HG03521 (cell line): ENCODE results near the gene PUSL1.

Experiments used
- ATAC-seq: cut with Tn5 transposase; IDR thresholded peaks from one replicate; pipeline ENCODE4 v1.9.1; 2021; ENCODE audit warnings: mild to moderate bottlenecking, moderate library complexity; ENCODE audit not compliant: unreplicated experiment

PUSL1 gene

GRCh38 chr1:1293263-1294249 is 14.8 kb upstream of the PUSL1 start:
- ATAC-seq, result no peak

GRCh38 chr1:1294250-1294890 is 14.0 kb upstream of the PUSL1 start:
- no peak for ATAC-seq

DNA sequence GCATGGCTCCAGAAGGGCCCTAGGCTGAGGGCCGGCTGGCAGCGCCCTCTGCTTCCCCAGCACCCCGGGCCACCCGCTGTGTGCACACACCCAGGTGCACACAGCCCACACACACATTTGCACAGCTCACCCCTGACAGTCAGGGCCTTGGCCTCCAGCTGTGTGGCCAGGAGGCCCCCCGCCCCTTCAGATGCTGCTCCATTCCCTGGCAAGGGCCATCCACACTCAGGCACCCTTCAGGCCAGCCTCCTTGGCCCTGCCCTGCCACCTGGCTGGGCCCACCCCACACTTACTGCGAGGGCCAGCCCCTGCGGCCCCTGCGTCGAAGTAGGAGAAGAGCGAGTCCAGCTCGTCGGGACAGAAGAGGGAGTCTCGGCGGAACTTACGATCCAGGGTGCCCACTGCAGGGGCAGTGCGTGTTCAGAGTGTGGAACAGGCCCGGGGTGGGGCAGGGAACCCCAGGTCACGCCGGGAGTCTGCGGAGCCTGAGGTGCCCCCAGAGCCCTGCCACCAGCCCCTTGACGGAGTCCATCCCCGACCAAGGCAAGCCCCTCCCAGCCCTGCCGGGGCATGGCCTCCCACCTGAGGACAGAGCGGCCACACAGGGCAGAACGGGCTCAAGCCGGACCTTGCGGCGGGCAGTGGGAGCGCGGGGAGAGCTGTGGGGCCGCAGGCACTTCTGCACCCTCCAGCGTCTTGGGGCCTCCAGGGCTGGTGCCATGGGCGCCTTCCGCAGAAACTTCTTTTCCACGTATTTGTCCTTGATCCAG is 13.1 kb upstream of the PUSL1 start:
- ATAC-seq, result no peak

DNA sequence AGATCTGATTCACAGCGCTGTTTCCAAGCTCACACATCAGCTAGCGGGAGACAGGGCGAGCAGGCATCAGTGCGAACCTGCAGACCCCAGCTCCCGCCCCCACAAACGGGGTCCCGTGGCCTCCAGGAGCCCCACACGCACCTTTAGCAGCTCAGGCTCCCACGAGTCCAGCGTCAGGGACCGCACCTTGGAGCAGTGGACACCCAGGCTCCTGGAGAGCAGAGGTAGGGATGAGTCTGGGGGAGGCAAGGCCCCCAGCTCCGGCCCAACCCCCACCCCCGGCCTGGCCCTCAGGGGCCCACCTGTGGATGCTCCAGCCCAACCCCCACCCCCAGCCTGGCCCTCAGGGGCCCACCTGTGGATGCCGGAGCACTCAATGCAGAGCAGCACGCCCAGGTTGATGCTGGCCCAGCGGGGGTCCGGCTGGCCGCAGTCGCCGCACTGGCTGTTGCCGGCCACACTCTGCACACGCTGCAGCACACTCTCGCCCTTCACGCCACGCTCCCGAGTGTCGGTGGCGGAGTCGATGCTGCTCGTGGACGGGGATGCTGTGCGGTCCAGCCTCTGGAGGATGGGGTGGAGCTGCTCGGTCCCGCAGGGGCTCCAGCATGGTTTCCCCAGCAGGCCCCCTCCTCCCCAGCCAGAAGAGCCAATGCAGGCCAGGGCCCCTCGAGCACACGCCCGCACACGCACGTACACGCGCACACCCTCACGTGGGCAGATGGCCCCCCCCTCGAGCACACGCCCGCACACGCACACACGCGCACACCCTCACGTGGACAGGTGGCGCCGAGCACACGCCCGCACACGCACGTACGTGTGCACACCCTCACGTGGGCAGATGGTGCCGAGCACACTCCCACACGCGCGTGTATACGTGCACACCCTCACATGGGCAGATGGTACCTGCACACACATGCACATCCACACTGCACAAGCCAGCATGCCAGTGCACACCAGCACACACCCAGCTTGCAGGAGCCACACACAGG is 12.0 kb upstream of the PUSL1 start:
- ATAC-seq, result no peak

DNA sequence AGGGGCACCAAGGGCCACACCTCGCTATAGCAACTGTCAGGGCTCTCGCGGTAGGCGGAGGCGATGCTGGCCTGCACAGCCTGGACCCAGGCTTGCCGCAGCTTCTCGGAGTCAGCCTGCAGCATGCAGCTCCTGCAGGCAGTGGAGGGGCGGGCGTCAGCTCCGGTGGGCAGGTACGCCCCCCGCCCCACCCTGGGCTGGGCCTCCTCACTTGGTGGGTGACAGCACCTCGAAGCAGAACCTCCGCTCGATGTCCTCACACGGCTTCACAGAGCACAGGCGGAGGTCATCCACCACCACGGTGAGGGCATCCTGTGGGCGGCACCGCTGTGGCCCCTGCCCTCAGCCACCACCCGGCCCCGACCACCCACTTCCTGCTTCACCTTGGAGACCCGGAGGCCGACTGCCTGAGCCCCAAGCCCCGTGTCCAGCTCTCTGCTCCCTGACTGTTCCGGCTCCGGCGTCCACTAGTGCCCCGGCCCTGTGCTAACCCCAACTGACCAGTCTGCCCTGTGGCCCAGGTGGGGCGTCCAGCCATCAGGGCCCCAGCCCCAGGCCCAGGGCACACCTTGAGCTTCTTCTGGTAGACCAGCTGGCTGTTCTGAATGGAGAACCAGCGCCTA is 10.5 kb upstream of the PUSL1 start:
- no peak for ATAC-seq

DNA sequence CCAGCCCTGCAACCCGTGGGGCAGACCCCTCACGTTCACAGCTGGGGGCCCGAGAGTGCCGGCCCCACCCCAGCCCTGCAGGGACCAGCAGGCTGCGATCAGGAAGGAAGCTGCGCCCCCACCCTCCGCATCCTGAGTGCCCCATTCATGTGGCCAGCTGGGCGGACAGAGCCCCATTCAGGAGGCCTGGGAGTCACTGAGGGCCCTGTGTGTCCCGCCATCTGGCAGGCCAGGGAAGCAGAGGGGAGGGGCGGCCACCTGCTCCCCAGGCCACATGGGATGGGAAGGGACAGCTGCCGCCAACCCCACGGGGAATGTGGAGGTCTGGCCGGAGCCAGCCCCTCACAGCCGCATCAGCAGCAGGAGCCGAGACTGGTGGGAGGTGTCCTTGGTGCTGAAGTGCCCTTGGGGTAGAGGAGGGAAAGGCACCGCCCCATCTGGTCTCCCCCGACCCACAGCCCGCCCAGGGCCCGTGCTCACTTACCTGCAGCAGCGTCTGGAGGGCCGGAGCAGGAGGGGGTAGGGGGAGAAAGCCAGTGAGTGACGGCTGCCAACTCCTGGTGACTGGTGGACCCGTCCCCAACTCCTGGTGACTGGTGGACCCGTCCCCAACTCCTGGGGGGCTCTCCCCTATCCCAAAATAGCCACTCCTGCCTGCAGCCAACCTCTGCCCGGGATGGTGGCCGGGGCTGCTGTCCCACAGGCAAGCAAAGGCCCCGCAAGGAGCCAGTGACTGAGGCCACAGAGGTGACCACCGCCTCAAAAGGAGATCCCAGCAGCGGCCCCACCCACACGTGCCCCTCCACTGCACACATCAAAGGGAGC is 9.3 kb upstream of the PUSL1 start:
- no peak for ATAC-seq

- no peak for ATAC-seq
Measured at GRCh38 chr1:1299686-1300351, 8.6 kb upstream of the PUSL1 start.

DNA sequence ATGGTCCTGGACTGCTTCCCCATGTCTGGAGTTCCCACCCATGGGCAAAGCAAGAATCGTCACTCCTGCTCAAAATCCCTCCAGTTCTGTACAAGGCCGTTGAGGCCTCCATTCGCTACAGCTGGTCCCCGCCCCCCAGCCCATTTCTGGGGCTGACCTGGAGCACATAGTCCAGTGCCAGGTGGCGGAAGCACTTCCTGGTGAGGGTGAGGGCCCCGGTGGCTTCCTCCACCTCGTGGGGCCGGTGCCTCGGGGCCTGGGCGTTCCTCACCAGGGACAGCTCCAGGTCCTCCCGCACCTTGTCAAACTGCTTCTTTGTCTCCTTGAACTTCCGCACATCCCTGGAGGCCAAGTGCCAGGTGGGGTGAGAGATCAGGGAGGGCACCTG is 8.1 kb upstream of the PUSL1 start:
- no peak for ATAC-seq

DNA sequence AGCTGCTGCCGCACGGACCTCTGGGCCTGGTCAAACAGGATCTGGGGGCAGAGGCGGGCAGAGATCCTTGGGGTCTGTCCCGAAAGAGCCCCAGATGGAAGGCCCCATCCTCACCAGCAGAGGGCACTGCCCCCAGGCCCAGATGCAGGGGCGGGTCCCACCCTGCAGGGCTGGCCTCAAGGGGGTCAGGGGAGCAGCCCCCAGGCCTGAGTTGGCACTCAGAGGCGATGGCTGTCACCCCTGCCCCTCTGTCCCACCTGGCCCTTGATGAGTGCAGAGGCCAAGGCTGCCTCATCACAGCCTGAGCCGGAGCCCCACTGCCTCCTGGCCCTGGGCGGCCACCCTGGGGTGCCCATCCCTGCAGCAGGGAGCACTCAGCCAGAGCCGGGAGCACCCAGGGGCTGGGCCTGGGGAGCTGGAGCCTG is 6.4 kb upstream of the PUSL1 start:
- ATAC-seq, result no peak

- no peak for ATAC-seq
Measured at GRCh38 chr1:1302951-1303509, 5.4 kb upstream of the PUSL1 start.

- ATAC-seq, result no peak
Measured at GRCh38 chr1:1303736-1304135, 4.7 kb upstream of the PUSL1 start.

GRCh38 chr1:1304331-1305299 is 3.8 kb upstream of the PUSL1 start:
- no peak for ATAC-seq

- no peak for ATAC-seq
Measured at GRCh38 chr1:1305300-1306069, 2.9 kb upstream of the PUSL1 start.

DNA sequence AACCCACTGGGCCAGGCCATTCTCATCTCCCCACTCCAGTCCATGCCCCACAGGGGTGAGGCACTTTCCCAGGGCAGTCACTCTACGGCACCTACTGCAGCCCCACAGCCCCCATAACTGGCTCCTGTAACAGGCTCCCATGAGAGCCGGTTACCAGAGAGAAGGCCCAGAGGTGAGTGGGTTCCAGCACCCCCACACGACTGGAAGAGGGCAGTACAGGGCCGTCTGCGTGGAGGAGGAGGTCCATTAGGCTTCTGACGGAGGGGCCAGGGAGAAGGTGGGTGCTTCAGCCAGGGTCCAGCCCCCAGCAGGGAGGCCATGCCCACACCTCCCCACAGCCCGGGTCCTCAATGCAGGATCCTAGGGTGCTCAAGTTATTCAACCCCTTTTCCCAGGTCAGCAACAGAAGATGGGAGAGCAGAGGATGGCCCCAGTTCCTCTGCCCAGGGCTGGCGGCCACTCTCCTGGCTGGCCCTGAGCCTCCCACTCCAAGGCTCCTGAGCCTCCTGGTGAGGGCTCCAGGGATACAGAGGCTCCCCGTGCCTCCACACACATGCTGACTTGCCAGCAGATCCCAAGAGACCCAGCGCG is 2.2 kb upstream of the PUSL1 start:
- no peak for ATAC-seq

GRCh38 chr1:1306661-1307260 is 1.6 kb upstream of the PUSL1 start:
- ATAC-seq, result no peak
